Measurements from ENCODE around the gene VAMP1.

The VAMP1 gene

GRCh38 chr12:6463216-6463615 is 7.3 kb downstream of the VAMP1 start (continued):
- TF ChIP-seq CTCF (tag by site-specific recombination; IDR thresholded peaks at IDR 0.05) (no peak), ZNF571 (tag by site-specific recombination; IDR thresholded peaks at IDR 0.05) (no peak), ZNF514 (tag by site-specific recombination; IDR thresholded peaks at IDR 0.05) (no peak), ZNF394 (tag by site-specific recombination; IDR thresholded peaks at IDR 0.05; ENCODE audit: borderline replicate concordance) (no peak), ELK4 (IDR thresholded peaks at IDR 0.05; ENCODE audit: borderline replicate concordance, low read depth, low read length) (no peak), ZNF266 (tag by site-specific recombination; IDR thresholded peaks at IDR 0.05; ENCODE audit: low read depth) (no peak), RBAK (tag by site-specific recombination; IDR thresholded peaks at IDR 0.05) (no peak)

- H3K4me3 ChIP-seq (ENCODE audit: low read depth, low read length): no peak overlapping the region
- ChIA-PET POLR2A (interaction anchor here (1.8 to 4.3 kb wide), 2 partner anchors 8 to 38 kb away, joined by 4 to 40 read pairs; partner anchors contain the start of gene VAMP1), CTCF (interaction anchor here (0.6 to 1.7 kb wide), 5 partner anchors 35 to 267 kb away, joined by 3 to 11 read pairs (median 4); no protein-coding TSS in a partner anchor)
- TF ChIP-seq YY2 (tag by site-specific recombination; IDR thresholded peaks at IDR 0.05) (no peak), ZNF184 (tag by site-specific recombination; IDR thresholded peaks at IDR 0.05) (no peak), ZNF121 (tag by site-specific recombination; IDR thresholded peaks at IDR 0.05) (no peak), SETDB1 (IDR thresholded peaks at IDR 0.05; ENCODE audit: insufficient read length, low read length) (no peak), GFI1B (tag by site-specific recombination; IDR thresholded peaks at IDR 0.05) (no peak), ATF2 (tag by site-specific recombination; IDR thresholded peaks at IDR 0.05; ENCODE audit: low read depth) (no peak), KLF7 (tag by site-specific recombination; IDR thresholded peaks at IDR 0.05; ENCODE audit: borderline replicate concordance) (no peak)
- H3K27ac ChIP-seq (ENCODE audit: extremely low read depth, low read depth, low read length): no peak overlapping the region
- peaks cover 9 to 69% of the 10 kb centered on the region in 2 experiments for H3K36me3 ChIP-seq (ENCODE audit: control insufficient read depth in 2 of 2, insufficient read depth in 1 of 2, low read length in 2 of 2)
- H3K4me1 ChIP-seq (ENCODE audit: control insufficient read depth, insufficient read depth, low read length): no peaks in the 10 kb centered on the region
- H3K9me3 ChIP-seq (ENCODE audit: control insufficient read depth, insufficient read depth, low read depth, low read length): no peaks in the 10 kb centered on the region
Measured at GRCh38 chr12:6462234-6462995, 8.1 kb downstream of the VAMP1 start.

GRCh38 chr12:6461401-6462233 is 8.9 kb downstream of the VAMP1 start:
- no peaks in the 10 kb centered on the region for H3K4me1 ChIP-seq (ENCODE audit: control insufficient read depth, insufficient read depth, low read length)
- no peaks in the 10 kb centered on the region for H3K9me3 ChIP-seq (ENCODE audit: control insufficient read depth, insufficient read depth, low read depth, low read length)
- CTCF ChIA-PET: interaction anchor here (0.6 to 1.6 kb wide), 2 partner anchors 34 to 38 kb away, joined by 4 read pairs; no protein-coding TSS in a partner anchor
- TF ChIP-seq ZNF791 (tag by site-specific recombination; IDR thresholded peaks at IDR 0.05): no peak
- no peak for TF ChIP-seq ZSCAN18 (tag by site-specific recombination; IDR thresholded peaks at IDR 0.05)
- TF ChIP-seq ZNF624 (tag by site-specific recombination; IDR thresholded peaks at IDR 0.05): no peak
- TF ChIP-seq MYNN (tag by site-specific recombination; IDR thresholded peaks at IDR 0.05; ENCODE audit: borderline replicate concordance): peak; percentile 80
- no peak for TF ChIP-seq GLIS1 (tag by site-specific recombination; IDR thresholded peaks at IDR 0.05)
- TF ChIP-seq ZNF140 (tag by site-specific recombination; IDR thresholded peaks at IDR 0.05): no peak
- no peak for TF ChIP-seq REST (tag by site-specific recombination; IDR thresholded peaks at IDR 0.05)
- peaks cover 9 to 70% of the 10 kb centered on the region in 2 experiments for H3K36me3 ChIP-seq (ENCODE audit: control insufficient read depth in 2 of 2, insufficient read depth in 1 of 2, low read length in 2 of 2)
- POLR2A ChIA-PET: interaction anchor here (1.0 to 4.3 kb wide), 2 partner anchors 9 to 73 kb away, joined by 3 to 40 read pairs; partner anchors contain the start of genes GAPDH and VAMP1
- no peak overlapping the region for H3K4me3 ChIP-seq (ENCODE audit: low read depth, low read length)
- H3K27ac ChIP-seq (ENCODE audit: extremely low read depth, low read depth, low read length): no peak overlapping the region
